Activated naive CD4-positive, alpha-beta T cell treated with anti-CD3 and anti-CD28 coated beads, Interleukin-2, amount 10 ng/mL, durations not matched to agents 5 hours and 36 hours (primary cell): ENCODE measurements around the gene TFRC. TPM values are rescaled to one million over a fixed set of nuclear protein-coding genes. Genes with fewer than 3 reads are reported as not detected.

ENCODE experiments used
- total RNA-seq, 2 experiments: library from RNA; stranded (reverse); gene quantifications; one replicate each; pipeline ENCODE4 v1.2.3, GENCODE V29; 2021

Gene TFRC
- 100 to 1,000 TPM; 199 to 221 TPM for total RNA-seq

GRCh38 chr3:196081834-196082618, at the start of gene TFRC:
TSS of gene TFRC (minus strand) at chr3:196082090. CDS start at chr3:196077099, 4,991 bp downstream.

Other genes with a start within 250 kb of the TFRC start
- 10 to 100 TPM; 86.8 to 93.1 TPM for gene TNK2, start 173.5 kb downstream of the TFRC start, total RNA-seq
- not detected for gene ZDHHC19, start 129.3 kb upstream of the TFRC start, total RNA-seq
- gene SLC51A, start 134.4 kb upstream of the TFRC start, total RNA-seq, result not detected
- 10 to 100 TPM; 71.0 to 71.6 TPM for gene PCYT1A, start 205.6 kb upstream of the TFRC start, total RNA-seq
- gene DYNLT2B, start 236.2 kb upstream of the TFRC start, total RNA-seq, result 10 to 100 TPM; 17.9 to 18.6 TPM